HG02759 (cell line): ENCODE results near the gene NAV2.

Experiments used
- ATAC-seq: cut with Tn5 transposase; IDR thresholded peaks from one replicate; pipeline ENCODE4 v1.9.1; 2021; ENCODE audit warnings: mild to moderate bottlenecking, moderate library complexity; ENCODE audit not compliant: unreplicated experiment

NAV2 gene

GRCh38 chr11:19712281-19713195 is at the start of gene NAV2:
NAV2 (plus strand) TSS chr11:19712837; CDS start chr11:19713696, 859 bp downstream.
- peak; percentile 100 for ATAC-seq

- ATAC-seq, result no peak
These were observed 49.4 kb upstream of the NAV2 start for GRCh38 chr11:19663206-19663605.

- ATAC-seq, result no peak
These were observed 47.6 kb upstream of the NAV2 start for GRCh38 chr11:19664886-19665548.

GRCh38 chr11:19666951-19667350 is 45.7 kb upstream of the NAV2 start:
- no peak for ATAC-seq

- no peak for ATAC-seq
These were observed 43.1 kb upstream of the NAV2 start for GRCh38 chr11:19669511-19669910.

- ATAC-seq, result no peak
These were observed 42.4 kb upstream of the NAV2 start for GRCh38 chr11:19670030-19670791.

- ATAC-seq, result no peak
These were observed 39.9 kb upstream of the NAV2 start for GRCh38 chr11:19672586-19673206.

- no peak for ATAC-seq
These were observed 38.5 kb upstream of the NAV2 start for GRCh38 chr11:19673924-19674729.

- no peak for ATAC-seq
These were observed 37.8 kb upstream of the NAV2 start for GRCh38 chr11:19674836-19675235.

GRCh38 chr11:19675397-19675796 is 37.2 kb upstream of the NAV2 start:
- ATAC-seq, result no peak

GRCh38 chr11:19676475-19677380 is 35.9 kb upstream of the NAV2 start:
- ATAC-seq, result no peak

GRCh38 chr11:19677381-19678080 is 35.1 kb upstream of the NAV2 start:
- no peak for ATAC-seq

GRCh38 chr11:19679952-19680828 is 32.4 kb upstream of the NAV2 start:
- ATAC-seq, result no peak

- ATAC-seq, result no peak
These were observed 31.7 kb upstream of the NAV2 start for GRCh38 chr11:19680829-19681368.

- ATAC-seq, result no peak
These were observed 29.4 kb upstream of the NAV2 start for GRCh38 chr11:19683141-19683805.

- ATAC-seq, result no peak
These were observed 28.7 kb upstream of the NAV2 start for GRCh38 chr11:19683862-19684491.
